ENCODE data around the gene ENTPD6.

DNA sequence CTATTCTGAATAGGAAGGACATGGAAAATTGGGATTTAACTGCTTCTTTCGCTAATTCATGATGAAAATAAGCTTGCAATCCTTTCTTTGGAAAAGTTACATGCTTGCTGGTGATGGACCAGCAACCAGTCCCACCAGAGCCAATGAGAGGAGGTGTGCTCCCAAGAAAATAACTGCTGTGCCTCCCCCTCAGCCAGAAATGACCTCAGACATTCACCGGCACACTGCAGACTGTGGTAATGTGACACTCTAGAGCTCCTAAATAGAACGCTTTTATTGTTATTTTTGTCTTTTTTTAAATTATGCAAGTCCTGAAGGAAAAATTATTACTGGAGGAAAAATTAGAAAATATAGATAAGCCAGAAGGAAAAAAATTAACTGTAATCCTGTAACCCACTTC lies 55.0 kb downstream of the ENTPD6 start:
- TF ChIP-seq, protein P1, sequence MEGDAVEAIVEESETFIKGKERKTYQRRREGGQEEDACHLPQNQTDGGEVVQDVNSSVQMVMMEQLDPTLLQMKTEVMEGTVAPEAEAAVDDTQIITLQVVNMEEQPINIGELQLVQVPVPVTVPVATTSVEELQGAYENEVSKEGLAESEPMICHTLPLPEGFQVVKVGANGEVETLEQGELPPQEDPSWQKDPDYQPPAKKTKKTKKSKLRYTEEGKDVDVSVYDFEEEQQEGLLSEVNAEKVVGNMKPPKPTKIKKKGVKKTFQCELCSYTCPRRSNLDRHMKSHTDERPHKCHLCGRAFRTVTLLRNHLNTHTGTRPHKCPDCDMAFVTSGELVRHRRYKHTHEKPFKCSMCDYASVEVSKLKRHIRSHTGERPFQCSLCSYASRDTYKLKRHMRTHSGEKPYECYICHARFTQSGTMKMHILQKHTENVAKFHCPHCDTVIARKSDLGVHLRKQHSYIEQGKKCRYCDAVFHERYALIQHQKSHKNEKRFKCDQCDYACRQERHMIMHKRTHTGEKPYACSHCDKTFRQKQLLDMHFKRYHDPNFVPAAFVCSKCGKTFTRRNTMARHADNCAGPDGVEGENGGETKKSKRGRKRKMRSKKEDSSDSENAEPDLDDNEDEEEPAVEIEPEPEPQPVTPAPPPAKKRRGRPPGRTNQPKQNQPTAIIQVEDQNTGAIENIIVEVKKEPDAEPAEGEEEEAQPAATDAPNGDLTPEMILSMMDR (IDR thresholded peaks at IDR 0.05): no peak
- TF ChIP-seq POLR2A (IDR thresholded peaks at IDR 0.05): no peak

Measured in esophagus squamous epithelium (tissue), 4 donors.